DMS53 (cell line): ENCODE data around the gene TLCD3A.
"Not testable (repeated sequence)": the region's sequence is repeated elsewhere in the genome, so short reads cannot be mapped to it uniquely, and the experiment has no call there.

Source experiments
- DNase-seq: peaks from one replicate; lab custom pipeline; 2025; lab: John Stamatoyannopoulos, UW

The TLCD3A gene

DNA sequence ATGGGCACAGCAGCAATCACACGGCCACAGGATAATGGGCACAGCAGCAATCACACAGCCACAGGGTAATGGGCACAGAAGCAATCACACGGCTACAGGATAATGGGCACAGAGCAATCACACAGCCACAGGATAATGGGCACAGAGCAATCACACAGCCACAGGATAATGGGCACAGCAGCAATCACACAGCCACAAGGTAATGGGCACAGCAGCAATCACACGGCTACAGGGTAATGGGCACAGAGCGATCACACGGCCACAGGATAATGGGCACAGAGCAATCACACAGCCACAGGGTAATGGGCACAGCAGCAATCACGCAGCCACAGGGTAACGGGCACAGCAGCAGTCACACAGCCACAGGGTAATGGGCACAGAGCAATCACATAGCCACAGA lies 17.0 kb downstream of the TLCD3A start:
- not testable (repeated sequence) for DNase-seq

- DNase-seq, result no peak
Observed at GRCh38 chr17:750431-751037, 18.1 kb downstream of the TLCD3A start.

DNA sequence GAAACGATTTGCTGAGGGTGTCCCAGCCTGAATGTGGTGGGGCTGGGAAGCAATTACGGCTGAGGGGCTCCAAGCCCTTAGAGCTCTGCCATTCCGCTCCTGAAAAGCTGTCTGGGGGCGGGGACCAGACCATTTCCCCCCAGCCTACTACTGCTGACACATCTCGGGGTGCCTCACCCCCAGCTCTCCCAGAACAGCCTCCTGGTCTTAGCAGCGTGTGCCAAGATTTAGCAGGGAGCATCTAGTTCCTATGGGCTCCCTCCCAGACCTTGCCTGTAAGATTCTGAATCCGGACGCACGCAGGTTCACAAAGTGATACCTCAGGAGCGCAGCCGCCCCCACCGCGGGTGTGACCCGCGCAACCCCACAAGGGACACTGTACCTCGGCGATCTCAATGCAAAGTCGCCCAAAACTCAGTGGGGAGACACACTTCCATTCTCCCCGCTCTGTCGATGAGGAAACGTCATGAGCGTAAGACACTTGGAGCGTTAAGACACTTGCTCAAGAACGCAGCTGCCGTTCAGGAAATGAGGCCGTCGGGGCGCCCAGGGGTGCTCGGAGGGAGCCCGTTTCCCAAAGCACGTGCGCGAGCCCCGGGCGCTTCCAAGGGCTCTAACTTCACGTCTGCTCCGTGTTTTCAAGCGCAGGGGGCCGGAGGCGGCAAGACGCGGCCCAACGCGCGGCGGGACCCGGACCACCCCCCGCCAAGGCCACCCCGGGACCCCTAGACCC lies 19.0 kb downstream of the TLCD3A start:
- DNase-seq, result peak; percentile 62

GRCh38 chr17:752002-752619 lies 19.7 kb downstream of the TLCD3A start, which contains the start of gene GEMIN4:
GEMIN4 (minus strand) TSS chr17:752264; CDS start chr17:752142, 122 bp downstream.
- DNase-seq, result peak; percentile 90

DNA sequence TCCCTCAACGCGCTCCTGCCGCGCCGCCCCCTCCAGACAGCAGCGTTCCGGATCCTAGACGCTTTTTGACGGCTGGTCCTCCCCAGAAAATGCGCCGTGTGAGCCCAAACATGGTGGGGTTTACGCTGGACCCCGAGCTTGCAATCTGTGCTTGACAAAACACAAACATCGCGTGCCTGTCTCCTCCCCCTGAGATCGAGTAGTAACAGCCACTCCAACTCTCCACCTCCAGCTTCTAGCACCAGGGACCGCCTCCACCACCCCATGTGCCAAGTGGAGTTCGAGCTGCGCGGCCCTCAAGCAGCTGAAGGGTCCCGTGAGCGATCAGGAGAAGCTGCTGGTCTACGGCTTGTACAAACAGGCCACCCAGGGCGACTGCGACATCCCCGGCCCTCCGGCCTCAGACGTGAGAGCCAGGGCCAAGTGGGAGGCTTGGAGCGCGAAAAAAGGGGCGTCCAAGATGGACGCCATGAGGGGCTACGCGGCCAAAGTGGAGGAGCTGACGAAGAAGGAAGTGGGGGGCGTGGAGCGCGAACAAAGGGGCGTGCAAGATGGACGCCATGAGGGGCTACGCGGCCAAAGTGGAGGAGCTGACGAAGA lies 20.3 kb downstream of the TLCD3A start:
- DNase-seq, result peak; percentile 75

DNA sequence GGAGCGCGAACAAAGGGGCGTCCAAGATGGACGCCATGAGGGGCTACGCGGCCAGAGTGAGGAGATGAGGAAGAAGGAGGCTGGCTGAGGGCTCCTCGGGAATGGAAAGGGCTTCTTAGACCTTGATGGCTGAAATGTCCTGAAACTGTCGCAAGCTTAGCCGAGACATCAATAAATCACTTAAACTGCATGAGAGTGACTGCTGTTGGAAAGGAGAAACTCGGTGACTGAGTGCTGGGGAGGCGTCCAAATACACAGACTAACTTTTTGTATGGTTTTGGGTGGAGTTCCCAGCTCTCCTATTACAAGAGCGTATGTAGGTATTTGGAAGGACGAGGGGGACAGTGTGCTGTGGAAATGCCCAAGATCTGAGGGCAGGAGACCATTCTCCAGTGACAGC lies 21.0 kb downstream of the TLCD3A start:
- no peak for DNase-seq

- not testable (repeated sequence) for DNase-seq
Observed at GRCh38 chr17:755319-755961, 23.0 kb downstream of the TLCD3A start.

- not testable (repeated sequence) for DNase-seq
Observed at GRCh38 chr17:756010-756567, 23.7 kb downstream of the TLCD3A start.

GRCh38 chr17:759964-760363 lies 27.6 kb downstream of the TLCD3A start:
- no peak for DNase-seq

GRCh38 chr17:760371-760770 lies 28.0 kb downstream of the TLCD3A start:
- no peak for DNase-seq

DNA sequence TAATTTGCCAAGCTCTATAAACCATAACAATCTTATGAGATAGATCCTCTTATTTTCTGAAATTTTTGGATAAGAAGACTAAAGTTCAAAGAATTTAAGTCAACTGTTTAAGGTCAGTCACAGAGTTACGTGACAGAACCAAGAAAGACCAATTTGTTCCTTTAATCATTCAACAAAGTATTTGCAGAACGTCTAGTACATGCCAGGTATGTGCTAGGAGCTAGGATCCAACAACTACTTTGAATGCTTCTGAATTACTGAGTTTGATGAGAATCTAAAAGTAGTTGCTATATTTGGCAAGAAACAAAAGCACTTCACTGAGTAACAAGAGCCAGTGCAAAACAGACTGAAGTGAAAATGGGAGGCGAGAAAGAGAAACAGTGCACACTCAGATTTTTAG lies 34.7 kb downstream of the TLCD3A start:
- no peak for DNase-seq

DNA sequence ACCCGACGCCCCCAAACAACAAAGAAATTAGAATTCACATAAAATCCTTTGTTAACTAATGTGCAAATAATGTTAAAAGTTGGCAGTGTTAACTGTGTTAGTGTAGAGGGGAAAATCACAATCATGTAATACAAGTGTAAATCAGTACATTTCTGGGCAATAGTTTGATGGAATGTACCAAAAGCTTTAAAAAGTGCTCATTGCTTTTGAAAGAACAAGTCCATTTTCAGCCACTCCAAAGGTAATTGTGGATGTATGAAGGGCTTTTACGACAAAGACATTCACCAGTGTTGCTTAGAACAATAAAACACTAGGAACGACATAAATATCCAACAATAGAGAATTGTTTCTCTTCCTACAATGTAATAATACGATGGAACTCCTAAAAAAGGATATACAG lies 40.6 kb downstream of the TLCD3A start:
- no peak for DNase-seq

- no peak for DNase-seq
Observed at GRCh38 chr17:773467-774312, 41.3 kb downstream of the TLCD3A start.

- DNase-seq, result no peak
Observed at GRCh38 chr17:774313-774584, 41.9 kb downstream of the TLCD3A start.

DNA sequence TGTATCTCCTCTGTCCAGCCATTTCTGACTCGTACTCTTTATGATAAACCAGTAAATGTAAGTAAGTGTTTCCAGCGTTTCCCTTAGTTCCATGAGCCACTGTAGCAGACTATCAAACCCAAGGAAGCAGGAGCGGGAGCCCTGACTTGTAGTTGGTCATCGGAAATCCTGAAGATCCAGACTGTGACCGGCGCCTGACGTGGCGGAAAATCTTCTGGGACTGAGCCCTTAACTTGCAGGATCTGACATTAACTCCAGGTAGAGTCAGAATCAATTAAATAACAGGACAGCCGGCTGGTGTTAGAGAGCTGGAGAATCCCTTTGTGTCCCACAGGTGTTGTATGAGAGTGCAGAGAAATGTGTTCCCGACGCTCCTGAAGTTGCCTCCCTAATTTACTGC lies 45.7 kb downstream of the TLCD3A start:
- no peak for DNase-seq

DNA sequence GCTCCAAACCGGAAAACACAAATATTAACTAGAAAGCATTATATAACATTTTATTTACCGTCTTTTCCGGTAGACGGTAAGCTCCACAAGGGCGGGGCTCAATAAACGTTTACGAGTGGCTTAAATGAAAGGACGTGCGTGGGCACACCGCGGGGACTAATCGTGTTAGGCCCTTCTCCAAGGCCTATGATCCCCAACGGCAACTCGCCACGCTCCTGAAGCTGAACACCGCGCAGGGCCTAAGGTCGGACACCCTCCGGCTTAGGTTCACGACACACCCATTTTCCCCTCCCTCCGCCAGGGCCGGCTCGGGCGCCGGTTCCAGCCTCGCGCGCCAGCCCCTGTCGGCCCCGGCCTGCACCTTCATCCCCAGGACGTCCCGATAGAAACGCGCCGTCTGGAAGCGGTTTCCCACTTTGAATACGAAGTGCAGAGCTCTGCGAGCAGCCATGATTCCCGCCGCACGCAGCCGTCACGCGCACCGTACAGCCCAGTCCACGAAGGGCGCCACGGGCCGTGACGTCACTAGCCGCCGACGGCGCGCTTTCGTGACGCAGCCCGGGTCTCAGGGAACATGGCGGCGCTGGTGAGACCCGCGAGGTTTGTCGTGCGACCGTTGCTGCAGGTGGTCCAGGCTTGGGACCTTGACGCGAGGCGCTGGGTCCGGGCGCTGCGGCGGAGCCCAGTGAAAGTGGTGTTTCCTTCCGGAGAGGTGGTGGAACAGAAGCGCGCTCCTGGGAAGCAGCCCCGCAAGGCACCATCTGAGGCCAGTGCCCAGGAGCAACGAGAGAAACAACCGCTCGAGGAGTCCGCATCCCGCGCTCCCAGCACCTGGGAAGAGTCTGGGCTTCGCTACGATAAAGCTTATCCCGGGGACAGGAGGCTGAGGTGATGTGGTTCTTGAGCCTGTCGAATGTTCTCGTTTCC lies 49.7 kb downstream of the TLCD3A start, which contains the start of the genes GLOD4 and MRM3:
Gene GLOD4, minus strand, starts transcription at position 476 of the 927 bp plus-strand sequence. Its CDS starts 25 bp downstream, at position 451.
Gene MRM3, plus strand, starts transcription at position 549 of the 927 bp plus-strand sequence. Its CDS starts 26 bp downstream, at position 575.
- DNase-seq, result peak; percentile 85

DNA sequence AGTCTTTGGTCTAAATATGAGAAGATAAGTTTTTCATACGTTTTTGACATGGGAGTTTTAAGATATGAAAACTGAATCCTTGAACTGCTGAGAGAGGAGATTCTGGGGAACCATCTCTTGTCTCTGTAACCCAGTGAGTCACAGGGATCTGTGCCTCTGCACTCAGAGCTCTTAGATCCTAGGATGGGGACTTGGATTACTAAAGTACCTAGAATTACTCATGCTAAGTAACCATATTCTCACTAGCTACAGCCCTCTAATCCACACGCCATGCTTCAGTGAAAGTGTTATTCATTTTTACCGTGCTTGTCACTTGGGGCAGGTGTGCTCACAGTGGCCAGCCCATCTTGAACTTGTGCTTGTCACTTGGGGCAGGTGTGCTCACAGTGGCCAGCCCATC lies 51.7 kb downstream of the TLCD3A start:
- DNase-seq, result peak; percentile 54

- DNase-seq, result not testable (repeated sequence)
Observed at GRCh38 chr17:785901-786300, 53.5 kb downstream of the TLCD3A start.

DNA sequence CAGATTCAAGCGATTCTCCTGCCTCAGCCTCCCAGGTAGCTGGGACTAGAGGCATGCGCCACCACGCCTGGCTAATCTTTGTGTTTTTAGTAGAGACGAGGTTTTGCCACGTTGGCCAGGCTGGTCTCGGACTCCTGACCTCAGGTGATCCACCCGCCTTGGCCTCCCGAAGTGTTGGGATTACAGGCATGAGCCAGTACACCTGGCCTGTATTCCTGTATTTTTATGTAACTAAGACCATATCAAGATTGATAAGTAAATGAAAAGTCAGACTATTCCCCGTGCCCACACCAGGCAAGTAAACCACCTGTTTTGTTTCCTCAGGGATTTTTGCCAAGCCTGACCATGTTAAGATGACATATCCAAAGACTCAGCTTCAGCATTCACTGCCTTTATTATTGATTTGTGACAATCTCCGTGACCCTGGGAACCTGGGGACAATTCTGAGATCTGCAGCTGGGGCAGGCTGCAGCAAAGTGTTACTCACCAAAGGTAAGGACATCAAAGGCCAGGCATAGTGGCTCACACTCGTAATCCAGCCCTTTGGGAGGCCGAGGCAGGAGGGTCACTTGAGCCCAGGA lies 55.3 kb downstream of the TLCD3A start:
- DNase-seq, result no peak

GRCh38 chr17:788551-788950 lies 56.2 kb downstream of the TLCD3A start:
- DNase-seq, result no peak
